Measurements from ENCODE around the gene PAX7.

GRCh38 chr1:18731591-18732235 is 101.1 kb downstream of the PAX7 start:
- TF ChIP-seq POLR2A (IDR thresholded peaks at IDR 0.05) (no peak), CTCF (IDR thresholded peaks at IDR 0.05) (no peak)
